Measurements from ENCODE around the gene NDUFAF2. TPM values are rescaled to one million over a fixed set of nuclear protein-coding genes. Genes with fewer than 3 reads are reported as not detected.

Gene NDUFAF2
- total and polyA plus RNA-seq, 2 of the 8 experiments (the other 6 are each of a cell fraction or from before 2014, with no cell fraction given) = 10.7 to 46.5 TPM

- H4K5ac ChIP-seq (ENCODE audit: insufficient read length, low read depth, low read length) = no peak overlapping the region
- H2AK5ac ChIP-seq (ENCODE audit: low read depth, low read length) = no peak overlapping the region
- DNase-seq (ENCODE audit: low read depth in 1 of 2, low spot score in 2 of 2) (no peak), FAIRE-seq (no peak)
- TF ChIP-seq, protein P1, sequence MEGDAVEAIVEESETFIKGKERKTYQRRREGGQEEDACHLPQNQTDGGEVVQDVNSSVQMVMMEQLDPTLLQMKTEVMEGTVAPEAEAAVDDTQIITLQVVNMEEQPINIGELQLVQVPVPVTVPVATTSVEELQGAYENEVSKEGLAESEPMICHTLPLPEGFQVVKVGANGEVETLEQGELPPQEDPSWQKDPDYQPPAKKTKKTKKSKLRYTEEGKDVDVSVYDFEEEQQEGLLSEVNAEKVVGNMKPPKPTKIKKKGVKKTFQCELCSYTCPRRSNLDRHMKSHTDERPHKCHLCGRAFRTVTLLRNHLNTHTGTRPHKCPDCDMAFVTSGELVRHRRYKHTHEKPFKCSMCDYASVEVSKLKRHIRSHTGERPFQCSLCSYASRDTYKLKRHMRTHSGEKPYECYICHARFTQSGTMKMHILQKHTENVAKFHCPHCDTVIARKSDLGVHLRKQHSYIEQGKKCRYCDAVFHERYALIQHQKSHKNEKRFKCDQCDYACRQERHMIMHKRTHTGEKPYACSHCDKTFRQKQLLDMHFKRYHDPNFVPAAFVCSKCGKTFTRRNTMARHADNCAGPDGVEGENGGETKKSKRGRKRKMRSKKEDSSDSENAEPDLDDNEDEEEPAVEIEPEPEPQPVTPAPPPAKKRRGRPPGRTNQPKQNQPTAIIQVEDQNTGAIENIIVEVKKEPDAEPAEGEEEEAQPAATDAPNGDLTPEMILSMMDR (IDR thresholded peaks at IDR 0.05; ENCODE audit: control extremely low read depth in 1 of 3, insufficient read depth in 1 of 3, low read depth in 1 of 3, low read length in 3 of 3) = peak; percentile 25 to 41 (median 39); a peak in 3 of 4 replicates
- TF ChIP-seq SAP30 (IDR thresholded peaks at IDR 0.05; ENCODE audit: insufficient read depth, insufficient replicate concordance, low read length) (no peak), POU5F1 (IDR thresholded peaks at IDR 0.05; ENCODE audit: low read depth, low read length) (no peak), CREB1 (IDR thresholded peaks at IDR 0.05) (no peak), RAD21 (IDR thresholded peaks at IDR 0.05 in 1 of 2, conservative IDR thresholded peaks at IDR 0.05 in 1 of 2; ENCODE audit: low read depth in 2 of 2, low read length in 2 of 2) (peak; percentile 65 to 75), HDAC2 (IDR thresholded peaks at IDR 0.05; ENCODE audit: borderline replicate concordance in 1 of 2, low read depth in 2 of 2, low read length in 2 of 2) (no peak), ZNF274 (IDR thresholded peaks at IDR 0.05; ENCODE audit: borderline replicate concordance, extremely low read depth, low read length) (no peak), GTF2F1 (IDR thresholded peaks at IDR 0.05; ENCODE audit: borderline replicate concordance, low read depth, low read length) (no peak), JUN (IDR thresholded peaks at IDR 0.05; ENCODE audit: low read depth, low read length) (no peak), SP1 (IDR thresholded peaks at IDR 0.05; ENCODE audit: low read depth, low read length) (no peak)
- H3K14ac ChIP-seq (ENCODE audit: insufficient read length) = no peak overlapping the region
- H3K36me3 ChIP-seq (ENCODE audit: control insufficient read depth in 2 of 4, insufficient read depth in 4 of 4, low read length in 3 of 4) = peaks cover 0 to 5% (median 2%) of the 10 kb centered on the region in 4 experiments; a peak in 2 of 8 replicates
- H2BK20ac ChIP-seq (ENCODE audit: low read length) = no peak overlapping the region
- no peak overlapping the region for H3K18ac ChIP-seq (ENCODE audit: extremely low read depth, low read length)
- peaks cover 0 to 4% (median 1%) of the 10 kb centered on the region in 4 experiments; a peak in 2 of 7 replicates for H3K4me1 ChIP-seq (replicated peaks in 1 of 4; ENCODE audit: control insufficient read depth in 3 of 4, insufficient read depth in 4 of 4, low read length in 3 of 4)
- WGBS, 2 experiments (ENCODE audit: extremely low coverage in 1 of 2, insufficient coverage in 1 of 2, insufficient read length in 1 of 2, insufficient replicate concordance in 2 of 2, low coverage in 1 of 2, low lambda C conversion rate in 2 of 2, missing lambda C conversion rate in 1 of 2) = 83% methylated on average over 4 of the region's 4 CpGs; no CpG with 5 or more reads in 1 of the 2 experiments
- no peak overlapping the region for H4K91ac ChIP-seq (replicated peaks; ENCODE audit: insufficient read length, low read length)
- no peaks in the 10 kb centered on the region; the same call in 1 of the 2 replicates for H3K79me1 ChIP-seq (ENCODE audit: low read depth, low read length)
- H3K4ac ChIP-seq (replicated peaks; ENCODE audit: insufficient read length, low read depth, low read length) = no peak overlapping the region
- no peak overlapping the region for H3K9ac ChIP-seq (replicated peaks in 1 of 4; ENCODE audit: extremely low read depth in 1 of 4, low read depth in 3 of 4, low read length in 3 of 4)
- no peak overlapping the region for H3K27ac ChIP-seq (ENCODE audit: low read depth, low read length)
- H4K20me1 ChIP-seq (replicated peaks in 1 of 2; ENCODE audit: control insufficient read depth in 1 of 2, insufficient read depth in 2 of 2, low read length in 2 of 2) = no peaks in the 10 kb centered on the region
- H2AFZ ChIP-seq (ENCODE audit: low read length) = no peak overlapping the region
- peaks cover 0 to 27% of the 10 kb centered on the region in 2 experiments; a peak in 2 of 4 replicates for H3K79me2 ChIP-seq (ENCODE audit: control insufficient read depth in 1 of 2, insufficient read depth in 2 of 2, low read length in 2 of 2)
- no peak overlapping the region for H2BK120ac ChIP-seq (replicated peaks; ENCODE audit: low read depth, low read length)
- H3K4me2 ChIP-seq (ENCODE audit: insufficient read depth in 1 of 2, low read depth in 2 of 2, low read length in 2 of 2) = no peak overlapping the region
- H3K23me2 ChIP-seq (ENCODE audit: low read depth, low read length) = peaks cover 2% of the 10 kb centered on the region; the same call in 1 of the 2 replicates
- no peak overlapping the region for H2BK12ac ChIP-seq (ENCODE audit: low read depth, low read length)
- H3K23ac ChIP-seq (ENCODE audit: insufficient read length) = no peak overlapping the region
- no peak overlapping the region for H3K4me3 ChIP-seq (ENCODE audit: extremely low read depth in 1 of 4, insufficient read depth in 2 of 4, low read depth in 3 of 4, low read length in 4 of 4)
- ChIA-PET POLR2A (ENCODE audit: partially characterized antibody) (interaction anchor here (0.6 to 1.1 kb wide), 2 partner anchors 30 to 334 kb away, joined by 3 read pairs; no protein-coding TSS in a partner anchor), CTCF (ENCODE audit: partially characterized antibody) (no interaction called here)
- no peak overlapping the region for H2BK5ac ChIP-seq (ENCODE audit: low read depth, low read length)
- H2BK15ac ChIP-seq (ENCODE audit: low read length) = no peak overlapping the region
- H4K8ac ChIP-seq (ENCODE audit: extremely low read depth, insufficient read depth, low read length) = no peak overlapping the region
- peaks cover 6% of the 10 kb centered on the region in 2 experiments for H3K9me3 ChIP-seq (ENCODE audit: insufficient read depth in 2 of 2, low read depth in 1 of 2, low read length in 1 of 2)
- no peak overlapping the region for H3K56ac ChIP-seq (replicated peaks; ENCODE audit: insufficient read length, low read depth, low read length)
- no peaks in the 10 kb centered on the region for H3K27me3 ChIP-seq (replicated peaks in 1 of 4; ENCODE audit: control insufficient read depth in 3 of 4, extremely low read depth in 1 of 4, insufficient read depth in 3 of 4, low read length in 3 of 4)
Measured at GRCh38 chr5:61167382-61167781, 222.4 kb downstream of the NDUFAF2 start.
